ENCODE data around the gene CFAP251.
A peak's percentile ranks its signal among the peaks of the same experiment; 100 is the strongest.

- no peak for TF ChIP-seq CTCF (IDR thresholded peaks at IDR 0.05)
- peak in 1 of 3 donors; percentile 35 for TF ChIP-seq POLR2AphosphoS5 (IDR thresholded peaks at IDR 0.05)
Observed at GRCh38 chr12:122040579-122041386, 122.4 kb downstream of the CFAP251 start.

Measured in stomach (tissue), 4 donors.